Right lobe of liver (tissue), 6 donors: ENCODE data around the gene ADARB2. TPM values are rescaled to one million over a fixed set of nuclear protein-coding genes. Genes with fewer than 3 reads are reported as not detected.

ENCODE experiments used
- ATAC-seq, 4 donors: fragments of 200-7000 bp; cut with Tn5 transposase; one replicate each; pipeline ENCODE4 v1.9.1; 2020; ENCODE audit warnings: mild to moderate bottlenecking in 4 of 4, moderate library complexity in 4 of 4
- DNase-seq, 3 donors: peaks; one replicate each; pipeline ENCODE4 v3.0.0-alpha.2; 2020
- H3K27ac ChIP-seq, 3 donors: fragments of 200-600 bp; one replicate each; pipeline ENCODE4 v1.8.0; 2022
- H3K27me3 ChIP-seq, 2 donors: fragments of 200-600 bp; one replicate each; pipeline ENCODE4 v1.8.0; 2022
- H3K36me3 ChIP-seq, 4 donors: fragments of 200-600 bp; sonication (generic) in 1 of 4; one replicate each; pipeline versions ENCODE4 v1.5.1 to v1.8.0; 2017 to 2022; ENCODE audit warnings: control low read depth in 1 of 4
- H3K4me1 ChIP-seq, 4 donors: fragments of 200-600 bp; sonication (generic) in 1 of 4; one replicate each; pipeline versions ENCODE4 v1.5.1 to v1.8.0; 2017 to 2022; ENCODE audit warnings: control low read depth in 1 of 4
- H3K4me3 ChIP-seq, 3 donors: fragments of 200-600 bp; one replicate each; pipeline ENCODE4 v1.8.0; 2022
- H3K9me3 ChIP-seq, 4 donors: fragments of 200-600 bp; sonication (generic) in 1 of 4; one replicate each; pipeline versions ENCODE4 v1.5.1 to v1.8.0; 2017 to 2022; ENCODE audit warnings: control low read depth in 1 of 4
- CTCF ChIP-seq, 4 donors: fragments of 200-600 bp in 3 of 4; fragments of 450-650 bp in 1 of 4; IDR thresholded peaks; one replicate each; pipeline versions ENCODE4 v1.5.1 to v1.8.0; 2016 to 2022; ENCODE audit warnings: antibody characterized with exemption in 4 of 4, mild to moderate bottlenecking in 2 of 4
- POLR2A ChIP-seq: fragments of 450-650 bp; IDR thresholded peaks from one replicate; pipeline ENCODE4 v1.6.1; 2017; ENCODE audit warnings: antibody characterized with exemption, mild to moderate bottlenecking
- WGBS: methylation state at CpG from one replicate; pipeline ENCODE4 v1.1.6; 2018; ENCODE audit warnings: low coverage, low lambda C conversion rate; ENCODE audit not compliant: insufficient coverage; ENCODE audit errors: missing lambda C conversion rate; 5-methylcytosine and 5-hydroxymethylcytosine counted together
- intact Hi-C, 2 donors: fragments of 100-400 bp; cut with DNase I; formaldehyde crosslinking; loops; one replicate each; pipeline versions ENCODE4 v1.11.2 to v1.14.1; 2022
- total RNA-seq, 6 experiments: library from RNA; depleted of rRNA in 2 of 6; stranded (reverse); fragments of >200 nt in 2 of 6; fragmentation: NEBNext Ultra II Directional in 3 of 6; extraction: Animal tissue kit (Norgen Biotek cat#: 25700) in 3 of 6; gene quantifications; one replicate each; pipeline versions ENCODE4 v1.1.0 to v1.2.4, GENCODE V29; 2016 to 2023
- donor health status: DM: no; HTN: yes; CAD: no.
- donor health status: DM: no; HTN: no; CAD: no.
- donor health status: DM: no; HTN: no; CAD: no.
- donor health status: DM: no; HTN: yes; CAD: no.
- donor health status: DM: no; HTN: yes; CAD: no.

The ADARB2 gene
- total RNA-seq, 6 experiments from 2014 or later, result 0.07 to 0.68 (median 0.42) TPM

DNA sequence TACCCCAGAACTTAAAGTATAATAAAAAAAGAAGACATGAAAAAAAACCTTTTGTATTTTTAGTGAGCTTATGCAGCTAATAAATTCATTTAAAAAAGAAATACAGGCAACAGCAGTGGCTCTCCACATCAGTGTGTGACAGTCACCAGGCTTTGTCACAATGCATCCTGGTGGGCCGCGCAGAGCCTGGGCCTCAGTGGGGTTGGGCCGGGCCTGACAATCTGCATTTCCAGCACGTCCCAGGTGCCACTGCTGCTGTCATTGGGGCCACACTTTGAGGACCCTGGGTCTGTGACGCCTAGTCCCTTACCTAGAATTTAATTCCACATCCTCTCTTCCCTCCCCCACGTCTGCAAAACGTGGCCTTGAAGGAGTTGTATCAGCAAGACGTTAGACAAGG is 284.5 kb downstream of the ADARB2 start:
- H3K9me3 ChIP-seq, result no peaks in the 10 kb centered on the region
- H3K27ac ChIP-seq, result no peak overlapping the region
- ATAC-seq (no peak), DNase-seq (no peak)
- no peak for TF ChIP-seq CTCF (IDR thresholded peaks at IDR 0.05)
- no peak for TF ChIP-seq POLR2A
- no peak overlapping the region for H3K4me3 ChIP-seq
- H3K4me1 ChIP-seq, result no peaks in the 10 kb centered on the region
- intact Hi-C loops, result no loop called here
- H3K27me3 ChIP-seq, result no peaks in the 10 kb centered on the region
- H3K36me3 ChIP-seq, result no peaks in the 10 kb centered on the region
- 57% methylated on average over 6 of the region's 8 CpGs for WGBS

DNA sequence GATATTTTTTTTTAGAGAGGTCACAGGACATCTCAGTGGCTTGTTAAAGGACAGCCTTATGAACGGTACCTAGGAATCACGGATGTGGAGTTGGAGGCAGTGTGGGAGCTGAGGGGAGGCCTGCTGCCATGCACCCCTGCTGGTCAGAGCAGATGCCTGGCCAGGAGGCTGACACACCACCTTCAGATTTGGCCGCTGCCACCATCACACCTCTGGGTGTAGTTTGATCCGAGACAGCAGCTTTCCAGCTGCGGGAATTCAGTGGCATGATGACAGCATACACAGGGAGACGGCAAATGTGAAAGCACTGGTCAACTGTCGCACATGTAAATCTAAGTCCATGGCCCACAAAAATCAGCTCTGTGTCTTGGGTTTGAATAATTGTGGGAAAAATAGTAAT is 285.4 kb downstream of the ADARB2 start:
- Histone ChIP-seq H3K4me3 (no peak overlapping the region), H3K27me3 (no peaks in the 10 kb centered on the region), H3K4me1 (no peaks in the 10 kb centered on the region), H3K36me3 (no peaks in the 10 kb centered on the region), H3K9me3 (no peaks in the 10 kb centered on the region), H3K27ac (no peak overlapping the region)
- DNase-seq (no peak), ATAC-seq (no peak)
- intact Hi-C loops, result no loop called here
- no peak for TF ChIP-seq POLR2A
- TF ChIP-seq CTCF (IDR thresholded peaks at IDR 0.05), result no peak
- 76% methylated on average over 4 of the region's 7 CpGs for WGBS

- WGBS, result 28% methylated on average over 3 of the region's 4 CpGs
Observed at GRCh38 chr10:1451362-1451888, 285.9 kb downstream of the ADARB2 start.

DNA sequence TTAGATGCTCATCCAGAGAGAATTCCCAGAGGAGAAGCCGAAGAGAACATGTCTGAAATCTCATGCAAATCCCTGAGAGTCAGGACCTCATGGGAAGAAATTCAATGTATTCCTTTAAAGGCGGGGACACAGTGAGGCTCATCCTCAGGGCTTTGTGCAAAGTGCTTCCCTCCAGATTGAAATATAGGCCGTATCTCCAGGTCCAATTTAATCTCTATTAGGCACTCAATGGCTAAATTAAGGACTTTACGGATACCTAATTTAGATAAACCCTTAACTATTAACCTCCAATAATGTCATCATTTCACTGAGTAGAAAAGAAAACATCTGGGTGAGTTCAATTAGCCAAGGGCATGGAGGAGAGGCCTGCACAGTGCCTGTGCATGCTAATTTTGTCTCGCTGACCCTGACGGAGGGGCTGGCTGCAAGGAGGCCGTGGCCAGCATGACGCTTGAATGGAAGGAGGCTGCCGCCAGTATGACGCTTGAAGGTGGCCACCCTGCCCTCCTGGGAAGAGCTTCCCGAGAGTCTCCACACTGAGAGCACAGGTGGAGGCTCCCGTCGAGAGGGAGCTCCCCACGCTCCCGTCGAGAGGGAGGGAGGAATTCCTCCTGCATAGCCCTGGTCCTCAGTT is 287.6 kb downstream of the ADARB2 start:
- H3K27me3 ChIP-seq, result no peaks in the 10 kb centered on the region
- no peaks in the 10 kb centered on the region for H3K36me3 ChIP-seq
- no peaks in the 10 kb centered on the region for H3K4me1 ChIP-seq
- WGBS, result 51% methylated on average over 8 of the region's 16 CpGs
- no peak overlapping the region for H3K4me3 ChIP-seq
- TF ChIP-seq POLR2A (no peak), CTCF (IDR thresholded peaks at IDR 0.05) (no peak)
- no peak overlapping the region for H3K27ac ChIP-seq
- intact Hi-C loops, result no loop called here
- H3K9me3 ChIP-seq, result no peaks in the 10 kb centered on the region
- ATAC-seq, result no peak
- DNase-seq, result no peak

More at GRCh38 chr10:1451362-1451888, 285.9 kb downstream of the ADARB2 start:
- intact Hi-C loops, result no loop called here
- no peaks in the 10 kb centered on the region for H3K4me1 ChIP-seq
- no peaks in the 10 kb centered on the region for H3K27me3 ChIP-seq
- no peak for DNase-seq
- ATAC-seq, result no peak
- H3K9me3 ChIP-seq, result no peaks in the 10 kb centered on the region
- no peak overlapping the region for H3K27ac ChIP-seq
- no peaks in the 10 kb centered on the region for H3K36me3 ChIP-seq
- TF ChIP-seq CTCF (IDR thresholded peaks at IDR 0.05) (no peak), POLR2A (no peak)
- H3K4me3 ChIP-seq, result no peak overlapping the region
